Measurements from ENCODE around the gene STARD5.

GRCh38 chr15:81330366-81331090 is 6.6 kb upstream of the STARD5 start:
- TF ChIP-seq, protein P1, sequence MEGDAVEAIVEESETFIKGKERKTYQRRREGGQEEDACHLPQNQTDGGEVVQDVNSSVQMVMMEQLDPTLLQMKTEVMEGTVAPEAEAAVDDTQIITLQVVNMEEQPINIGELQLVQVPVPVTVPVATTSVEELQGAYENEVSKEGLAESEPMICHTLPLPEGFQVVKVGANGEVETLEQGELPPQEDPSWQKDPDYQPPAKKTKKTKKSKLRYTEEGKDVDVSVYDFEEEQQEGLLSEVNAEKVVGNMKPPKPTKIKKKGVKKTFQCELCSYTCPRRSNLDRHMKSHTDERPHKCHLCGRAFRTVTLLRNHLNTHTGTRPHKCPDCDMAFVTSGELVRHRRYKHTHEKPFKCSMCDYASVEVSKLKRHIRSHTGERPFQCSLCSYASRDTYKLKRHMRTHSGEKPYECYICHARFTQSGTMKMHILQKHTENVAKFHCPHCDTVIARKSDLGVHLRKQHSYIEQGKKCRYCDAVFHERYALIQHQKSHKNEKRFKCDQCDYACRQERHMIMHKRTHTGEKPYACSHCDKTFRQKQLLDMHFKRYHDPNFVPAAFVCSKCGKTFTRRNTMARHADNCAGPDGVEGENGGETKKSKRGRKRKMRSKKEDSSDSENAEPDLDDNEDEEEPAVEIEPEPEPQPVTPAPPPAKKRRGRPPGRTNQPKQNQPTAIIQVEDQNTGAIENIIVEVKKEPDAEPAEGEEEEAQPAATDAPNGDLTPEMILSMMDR (IDR thresholded peaks at IDR 0.05): no peak
- TF ChIP-seq POLR2A (IDR thresholded peaks at IDR 0.05): no peak
